ENCODE measurements around the gene GPS1. TPM values are rescaled to one million over a fixed set of nuclear protein-coding genes. Genes with fewer than 3 reads are reported as not detected.

GPS1 gene
- total RNA-seq, 4 donors from 2014 or later, result 76.0 to 326 (median 85.6) TPM

DNA sequence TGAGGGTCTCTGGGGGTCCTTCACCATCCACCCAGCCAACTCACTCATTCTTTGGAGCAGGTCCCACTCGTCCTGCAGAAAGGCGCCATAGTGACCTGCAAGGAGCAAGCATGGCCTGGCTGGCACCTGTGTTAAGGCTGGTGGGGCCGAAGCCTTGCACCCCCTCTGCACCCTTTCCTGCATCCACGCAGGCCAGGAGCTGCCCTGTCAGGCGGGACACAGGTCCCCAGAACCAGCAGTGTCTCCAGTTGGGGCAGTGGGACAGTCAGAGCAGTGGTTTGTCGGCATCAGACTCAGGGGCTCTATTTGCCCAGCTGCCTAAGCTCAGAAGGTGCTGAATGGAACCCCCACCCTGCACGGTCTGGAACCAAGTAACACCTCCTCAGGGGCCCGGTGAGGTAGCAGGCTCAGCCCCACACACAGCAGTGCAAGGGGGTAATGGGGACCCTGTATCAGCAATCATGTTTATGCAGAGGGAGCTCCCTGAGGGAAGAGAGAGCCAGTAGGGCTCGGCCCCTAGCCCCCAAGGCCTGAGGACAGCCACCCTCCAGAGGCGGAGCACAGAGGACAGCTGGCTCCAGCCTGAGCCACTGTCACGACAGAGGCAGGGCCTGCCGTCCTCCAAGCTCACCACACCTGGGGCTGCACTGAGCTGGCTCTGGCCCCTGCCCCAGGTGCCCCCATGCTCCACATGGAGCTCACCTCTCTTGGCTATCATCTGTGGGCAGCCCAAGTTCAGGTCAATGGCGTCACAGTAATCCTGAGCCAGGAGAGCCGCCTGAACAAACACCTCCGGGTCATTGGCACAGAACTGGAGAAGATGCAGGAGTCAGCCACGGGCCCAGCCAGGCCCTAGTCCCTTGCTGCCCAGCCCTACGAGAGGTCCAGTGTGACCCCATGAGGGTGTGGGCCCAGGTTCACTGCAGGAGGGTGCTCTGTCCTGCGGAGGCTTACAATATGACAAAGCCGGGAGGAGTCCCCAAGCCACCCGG, 12.0 kb downstream of the GPS1 start:
- Histone ChIP-seq H3K27me3 (no peaks in the 10 kb centered on the region), H3K4me3 (no peak overlapping the region), H3K9me3 (no peaks in the 10 kb centered on the region), H3K36me3 (no peaks in the 10 kb centered on the region), H3K4me1 (peaks cover 0 to 10% of the 10 kb centered on the region in 2 donors), H3K27ac (no peak overlapping the region)
- intact Hi-C loops (cut with DNase I; ENCODE audit: low total_unique reads), result no loop called here
- DNase-seq, result no peak
- no peak for TF ChIP-seq POLR2A (IDR thresholded peaks at IDR 0.05)
- TF ChIP-seq, protein P1, sequence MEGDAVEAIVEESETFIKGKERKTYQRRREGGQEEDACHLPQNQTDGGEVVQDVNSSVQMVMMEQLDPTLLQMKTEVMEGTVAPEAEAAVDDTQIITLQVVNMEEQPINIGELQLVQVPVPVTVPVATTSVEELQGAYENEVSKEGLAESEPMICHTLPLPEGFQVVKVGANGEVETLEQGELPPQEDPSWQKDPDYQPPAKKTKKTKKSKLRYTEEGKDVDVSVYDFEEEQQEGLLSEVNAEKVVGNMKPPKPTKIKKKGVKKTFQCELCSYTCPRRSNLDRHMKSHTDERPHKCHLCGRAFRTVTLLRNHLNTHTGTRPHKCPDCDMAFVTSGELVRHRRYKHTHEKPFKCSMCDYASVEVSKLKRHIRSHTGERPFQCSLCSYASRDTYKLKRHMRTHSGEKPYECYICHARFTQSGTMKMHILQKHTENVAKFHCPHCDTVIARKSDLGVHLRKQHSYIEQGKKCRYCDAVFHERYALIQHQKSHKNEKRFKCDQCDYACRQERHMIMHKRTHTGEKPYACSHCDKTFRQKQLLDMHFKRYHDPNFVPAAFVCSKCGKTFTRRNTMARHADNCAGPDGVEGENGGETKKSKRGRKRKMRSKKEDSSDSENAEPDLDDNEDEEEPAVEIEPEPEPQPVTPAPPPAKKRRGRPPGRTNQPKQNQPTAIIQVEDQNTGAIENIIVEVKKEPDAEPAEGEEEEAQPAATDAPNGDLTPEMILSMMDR (IDR thresholded peaks at IDR 0.05), result no peak

DNA sequence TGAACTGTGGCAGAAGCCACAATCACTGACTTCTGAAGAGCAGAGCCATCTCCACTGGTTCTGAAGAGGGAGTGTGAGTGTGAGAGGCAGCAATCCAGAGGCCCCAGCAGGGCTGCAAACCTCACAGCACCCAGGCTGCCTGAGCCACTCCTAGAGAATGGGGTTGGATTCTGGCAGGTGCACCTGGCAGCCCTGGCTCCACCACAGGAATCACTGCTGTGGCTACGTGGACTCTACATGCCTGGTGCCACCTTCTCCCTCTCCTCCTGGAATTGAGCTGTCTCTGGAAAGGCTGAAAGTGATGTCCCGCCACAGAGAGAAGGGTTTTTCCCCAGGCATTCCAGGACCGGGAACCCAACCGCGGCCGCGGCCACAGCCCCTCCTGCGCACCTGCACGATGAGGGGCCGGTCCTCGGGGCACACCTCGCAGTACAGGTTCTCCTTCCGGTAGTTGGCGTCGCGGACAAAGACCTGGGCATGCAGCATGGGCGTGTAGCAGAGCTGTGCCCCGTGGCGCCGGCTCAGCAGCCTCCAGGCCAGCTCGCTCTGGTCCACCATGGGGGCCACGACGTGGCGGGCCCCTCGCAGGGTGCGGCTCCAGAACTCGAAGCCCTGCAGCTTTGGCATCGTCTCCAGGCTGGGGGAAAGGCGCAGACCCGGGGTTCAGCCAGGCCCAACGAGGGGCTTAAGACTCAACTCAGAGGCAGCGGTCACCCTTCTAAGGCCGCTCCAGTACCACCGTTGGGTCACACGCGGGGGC, 12.9 kb downstream of the GPS1 start:
- H3K4me1 ChIP-seq, result peaks cover 0 to 10% of the 10 kb centered on the region in 2 donors
- H3K9me3 ChIP-seq, result no peaks in the 10 kb centered on the region
- no peaks in the 10 kb centered on the region for H3K27me3 ChIP-seq
- no peaks in the 10 kb centered on the region for H3K36me3 ChIP-seq
- no peak for DNase-seq
- peak overlapping the region; percentile 88 to 92 for H3K27ac ChIP-seq
- intact Hi-C loops (cut with DNase I; ENCODE audit: low total_unique reads), result no loop called here
- TF ChIP-seq POLR2A (IDR thresholded peaks at IDR 0.05), result no peak
- TF ChIP-seq, protein P1 (IDR thresholded peaks at IDR 0.05), result no peak
- H3K4me3 ChIP-seq, result peak overlapping the region; percentile 69 to 75

DNA sequence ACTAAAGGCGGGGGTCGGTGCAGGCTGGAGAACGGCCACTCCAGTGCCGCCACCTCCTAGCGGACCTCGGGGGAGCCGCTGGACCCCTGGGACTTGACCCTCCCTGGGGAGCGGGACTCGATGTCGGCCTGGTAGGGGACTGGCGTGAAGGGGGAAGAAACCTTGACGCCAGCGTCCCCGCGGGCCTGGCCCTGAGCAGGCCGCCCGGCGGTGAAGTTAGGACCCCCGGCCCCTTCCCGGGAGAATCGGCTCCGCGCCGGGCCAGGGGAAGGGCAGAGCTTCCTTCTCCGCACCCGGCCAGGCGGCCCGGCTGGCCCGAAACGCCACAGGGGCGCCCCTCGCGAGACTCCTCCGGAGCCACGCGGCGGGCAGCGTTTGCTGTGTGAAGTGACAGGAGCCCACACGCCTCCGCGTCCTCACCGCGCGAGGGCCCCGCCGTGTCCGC, 13.5 kb downstream of the GPS1 start:
- Histone ChIP-seq H3K4me1 (peaks cover 0 to 10% of the 10 kb centered on the region in 2 donors), H3K27me3 (no peaks in the 10 kb centered on the region), H3K27ac (peak overlapping the region; percentile 88 to 92), H3K9me3 (no peaks in the 10 kb centered on the region), H3K36me3 (no peaks in the 10 kb centered on the region), H3K4me3 (peak overlapping the region; percentile 69 to 75)
- no peak for DNase-seq
- TF ChIP-seq, protein P1 (IDR thresholded peaks at IDR 0.05), result no peak
- TF ChIP-seq POLR2A (IDR thresholded peaks at IDR 0.05), result no peak
- intact Hi-C loops (cut with DNase I; ENCODE audit: low total_unique reads), result no loop called here

DNA sequence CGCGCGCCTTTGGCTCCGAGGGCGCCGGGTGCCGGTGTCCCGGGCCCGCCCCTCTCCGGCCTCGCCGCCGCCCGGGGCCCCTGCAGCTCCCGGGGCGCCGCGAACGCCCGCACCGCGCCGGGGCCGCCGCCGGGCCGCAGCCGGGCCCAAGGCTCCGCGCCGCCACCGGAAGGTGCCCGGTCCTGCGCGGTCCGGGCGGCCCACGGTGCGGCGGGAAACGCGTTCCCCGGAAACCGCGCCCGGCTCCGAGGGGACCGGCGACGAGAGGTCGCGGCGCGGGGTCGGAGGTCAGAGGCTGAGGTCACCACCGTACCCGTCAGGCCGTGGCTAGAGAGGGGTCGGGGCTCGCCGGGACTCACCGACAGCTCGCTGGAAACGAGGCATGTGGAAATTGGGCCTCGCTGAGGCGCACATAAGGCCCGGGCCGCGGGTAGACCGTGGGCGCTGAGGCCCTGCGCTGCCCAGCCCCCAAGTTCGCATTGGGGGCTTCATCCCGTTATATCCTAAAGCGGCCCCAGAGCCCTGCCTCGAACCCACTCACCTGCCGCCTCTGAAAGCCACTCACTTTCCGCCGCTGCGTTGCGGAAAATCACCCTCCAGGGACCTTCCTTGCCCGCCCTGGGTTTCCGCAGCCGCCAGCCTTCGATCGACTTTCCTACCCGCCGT, 14.1 kb downstream of the GPS1 start, which contains the start of gene DUS1L:
DUS1L (minus strand) TSS at position 167 of the 666 bp plus-strand sequence. CDS start 745 bp downstream, outside the sequence.
- Histone ChIP-seq H3K4me1 (peaks cover 0 to 10% of the 10 kb centered on the region in 2 donors), H3K27ac (peak within 1 kb of the TSS; percentile 88 to 92), H3K9me3 (no peaks in the 10 kb centered on the region), H3K36me3 (no peaks in the 10 kb centered on the region), H3K4me3 (peak within 1 kb of the TSS; percentile 69 to 75), H3K27me3 (no peaks in the 10 kb centered on the region)
- intact Hi-C loops (cut with DNase I; ENCODE audit: low total_unique reads), result no loop called here
- peak; percentile 54 to 62 for DNase-seq
- peak; percentile 27 to 55 for TF ChIP-seq POLR2A (IDR thresholded peaks at IDR 0.05)
- TF ChIP-seq, protein P1 (IDR thresholded peaks at IDR 0.05), result peak in 2 of 4 experiments; percentile 40 to 43

Data from uterus (tissue), 4 donors.